WERI-Rb-1 (cell line): Measurements from ENCODE around the gene SLC41A2.

Experiments
- DNase-seq: peaks from one replicate; pipeline ENCODE4 v3.0.0-alpha.2; 2020
- H3K27ac ChIP-seq: fragments of 250-450 bp; sonication (Bioruptor Pico); 2 replicates; pipeline ENCODE4 v1.5.1; 2020; ENCODE audit warnings: mild to moderate bottlenecking, moderate library complexity
- H3K27me3 ChIP-seq: fragments of 250-450 bp; sonication (Bioruptor Pico); 2 replicates; pipeline ENCODE4 v1.5.1; 2021; ENCODE audit warnings: mild to moderate bottlenecking, low read depth, moderate library complexity; ENCODE audit not compliant: insufficient read depth, severe bottlenecking
- H3K36me3 ChIP-seq: fragments of 250-450 bp; sonication (Bioruptor Pico); 2 replicates; pipeline ENCODE4 v1.5.1; 2020; ENCODE audit warnings: mild to moderate bottlenecking, moderate library complexity
- H3K4me3 ChIP-seq: 2 replicates; pipeline ENCODE4 v1.5.1; 2011; ENCODE audit warnings: low read depth, mild to moderate bottlenecking, control low read depth, low read length
- H3K9me3 ChIP-seq: fragments of 250-450 bp; sonication (Bioruptor Pico); 2 replicates; pipeline ENCODE4 v1.5.1; 2021; ENCODE audit warnings: mild to moderate bottlenecking, moderate library complexity; ENCODE audit not compliant: severe bottlenecking
- TF ChIP-seq, protein P1 (sequence below): IDR thresholded peaks from 2 replicates; pipeline ENCODE4 v1.5.1; 2011; ENCODE audit warnings: low read depth, mild to moderate bottlenecking, control low read depth, inconsistent platforms, low read length

SLC41A2 gene

DNA sequence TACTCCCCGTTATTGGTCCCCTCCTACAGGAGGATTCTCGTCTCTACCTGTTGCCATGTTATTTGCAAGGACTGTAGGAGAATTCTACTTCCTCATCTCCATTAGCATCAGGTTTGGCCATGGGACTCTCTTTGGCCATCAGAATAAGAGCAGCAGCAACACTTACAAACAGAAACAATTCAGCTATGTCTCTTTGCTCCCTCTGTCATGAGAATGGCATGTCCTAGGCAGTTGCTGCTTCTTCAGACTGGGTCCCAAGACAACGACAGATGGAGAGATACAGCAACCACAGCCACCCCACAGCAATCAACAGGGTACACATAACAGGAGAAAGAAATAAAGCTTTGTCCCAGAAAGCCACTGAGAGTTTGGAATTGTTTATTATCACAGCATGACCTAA is 19.7 kb downstream of the SLC41A2 start:
- Histone ChIP-seq H3K27ac (no peak overlapping the region), H3K4me3 (no peak overlapping the region), H3K9me3 (no peaks in the 10 kb centered on the region), H3K27me3 (no peaks in the 10 kb centered on the region), H3K36me3 (no peaks in the 10 kb centered on the region)
- TF ChIP-seq, protein P1, sequence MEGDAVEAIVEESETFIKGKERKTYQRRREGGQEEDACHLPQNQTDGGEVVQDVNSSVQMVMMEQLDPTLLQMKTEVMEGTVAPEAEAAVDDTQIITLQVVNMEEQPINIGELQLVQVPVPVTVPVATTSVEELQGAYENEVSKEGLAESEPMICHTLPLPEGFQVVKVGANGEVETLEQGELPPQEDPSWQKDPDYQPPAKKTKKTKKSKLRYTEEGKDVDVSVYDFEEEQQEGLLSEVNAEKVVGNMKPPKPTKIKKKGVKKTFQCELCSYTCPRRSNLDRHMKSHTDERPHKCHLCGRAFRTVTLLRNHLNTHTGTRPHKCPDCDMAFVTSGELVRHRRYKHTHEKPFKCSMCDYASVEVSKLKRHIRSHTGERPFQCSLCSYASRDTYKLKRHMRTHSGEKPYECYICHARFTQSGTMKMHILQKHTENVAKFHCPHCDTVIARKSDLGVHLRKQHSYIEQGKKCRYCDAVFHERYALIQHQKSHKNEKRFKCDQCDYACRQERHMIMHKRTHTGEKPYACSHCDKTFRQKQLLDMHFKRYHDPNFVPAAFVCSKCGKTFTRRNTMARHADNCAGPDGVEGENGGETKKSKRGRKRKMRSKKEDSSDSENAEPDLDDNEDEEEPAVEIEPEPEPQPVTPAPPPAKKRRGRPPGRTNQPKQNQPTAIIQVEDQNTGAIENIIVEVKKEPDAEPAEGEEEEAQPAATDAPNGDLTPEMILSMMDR = no peak
- DNase-seq = no peak

DNA sequence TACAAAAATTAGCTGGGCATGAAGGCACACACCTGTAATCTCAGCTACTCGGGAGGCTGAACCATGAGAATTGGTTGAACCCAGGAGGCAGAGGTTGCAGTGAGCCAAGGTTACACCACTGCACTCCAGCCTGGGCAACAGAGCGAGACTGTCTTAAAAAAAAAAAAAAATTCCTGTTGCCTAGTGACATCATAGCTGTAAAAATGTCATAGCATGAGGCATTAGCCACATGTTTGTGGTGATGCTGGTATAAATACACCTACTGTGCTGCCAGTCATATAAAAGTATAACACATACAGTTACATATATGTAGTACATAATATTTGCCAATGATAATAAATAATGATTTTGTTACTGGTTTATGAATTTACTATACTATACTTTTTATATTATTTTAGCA is 22.2 kb downstream of the SLC41A2 start:
- Histone ChIP-seq H3K4me3 (no peak overlapping the region), H3K27ac (no peak overlapping the region), H3K27me3 (no peaks in the 10 kb centered on the region)

DNA sequence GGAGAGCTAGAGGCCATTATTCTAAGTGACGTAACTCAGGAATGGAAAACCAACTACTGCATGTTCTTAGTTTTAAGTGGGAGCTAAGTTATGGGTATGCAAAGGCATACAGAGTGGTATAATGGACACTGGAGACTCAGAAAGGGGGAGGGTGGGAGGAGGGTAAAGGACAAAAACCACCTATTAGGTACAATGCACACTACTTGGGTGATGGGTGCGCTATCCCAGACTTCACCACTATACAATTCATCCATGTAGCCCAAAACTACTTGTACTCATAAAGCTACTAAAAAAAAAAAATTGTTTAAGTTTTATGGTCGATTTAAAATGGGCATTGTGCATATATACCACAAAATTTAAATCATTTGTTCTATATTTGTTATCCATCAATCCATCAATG is 24.3 kb downstream of the SLC41A2 start:
- DNase-seq = no peak
- no peaks in the 10 kb centered on the region for H3K9me3 ChIP-seq
- no peaks in the 10 kb centered on the region for H3K27me3 ChIP-seq
- TF ChIP-seq, protein P1 = no peak
- no peak overlapping the region for H3K4me3 ChIP-seq
- H3K36me3 ChIP-seq = no peaks in the 10 kb centered on the region
- H3K27ac ChIP-seq = no peak overlapping the region

More for the DNA sequence above, 22.2 kb downstream of the SLC41A2 start:
- H3K9me3 ChIP-seq = no peaks in the 10 kb centered on the region
- no peaks in the 10 kb centered on the region for H3K36me3 ChIP-seq
- DNase-seq = no peak
- TF ChIP-seq, protein P1 = no peak

DNA sequence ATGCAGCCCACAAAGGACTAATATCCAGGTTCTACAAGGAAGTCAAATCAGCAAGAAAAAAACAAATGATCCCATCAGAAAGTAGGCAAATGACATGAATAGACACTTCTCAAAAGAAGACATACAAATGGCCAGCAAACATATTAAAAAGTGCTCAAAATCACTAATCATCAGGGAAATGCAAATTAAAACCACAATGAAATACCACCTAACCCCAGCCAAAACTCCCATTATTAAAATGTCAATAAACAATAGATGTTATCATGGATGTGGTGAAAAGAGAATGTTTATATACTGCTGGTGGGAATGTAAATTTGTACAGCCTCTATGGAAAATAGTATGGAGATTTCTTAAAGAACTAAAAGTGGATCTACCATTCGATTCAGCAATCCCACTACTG is 25.0 kb downstream of the SLC41A2 start:
- H3K27me3 ChIP-seq = no peaks in the 10 kb centered on the region
- TF ChIP-seq, protein P1 = no peak

DNA sequence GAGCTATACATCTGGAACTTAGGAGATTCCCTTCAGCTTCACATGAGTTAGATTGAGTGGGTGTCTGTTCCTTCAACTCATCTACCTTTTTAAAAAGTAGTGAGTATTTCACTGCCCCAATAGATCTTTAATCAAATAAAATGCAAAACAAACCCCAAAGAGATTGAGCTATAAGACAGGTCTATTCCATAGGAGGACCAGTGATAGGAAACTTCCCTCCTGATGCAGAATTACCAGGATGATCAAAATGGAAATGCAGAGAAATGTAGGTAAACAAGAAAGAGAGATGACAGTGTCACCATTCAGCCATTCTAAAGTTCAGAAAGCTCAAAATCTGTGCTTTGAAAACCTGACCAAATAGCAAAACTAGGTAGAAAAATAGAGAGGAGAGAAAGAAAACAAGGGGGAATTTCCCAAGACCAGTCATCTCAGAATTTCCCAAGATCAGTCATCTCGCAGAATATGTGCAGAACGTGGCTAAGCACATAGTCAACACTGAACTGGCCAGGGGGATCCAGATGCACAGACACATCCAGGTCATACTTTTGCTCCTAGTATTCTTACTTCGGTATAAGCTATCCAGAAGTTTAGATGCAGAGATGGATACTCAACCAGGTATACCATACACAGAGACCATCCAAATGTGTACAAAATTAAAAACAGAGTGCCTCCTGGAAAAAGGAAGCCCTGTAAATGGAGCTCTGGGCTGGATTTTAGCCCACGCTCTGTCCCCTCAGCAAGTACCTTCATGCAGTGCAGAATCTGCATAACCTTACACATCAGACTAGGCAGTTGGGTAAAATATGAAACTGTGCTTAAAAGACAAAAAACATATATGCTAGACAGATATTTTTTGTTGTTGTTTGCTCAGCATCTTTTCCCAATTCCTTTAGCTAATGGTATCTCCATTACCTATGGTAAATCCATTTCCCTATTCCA is 27.4 kb downstream of the SLC41A2 start:
- H3K4me3 ChIP-seq = no peak overlapping the region
- no peaks in the 10 kb centered on the region for H3K9me3 ChIP-seq
- no peak for DNase-seq
- no peaks in the 10 kb centered on the region for H3K36me3 ChIP-seq
- no peaks in the 10 kb centered on the region for H3K27me3 ChIP-seq
- TF ChIP-seq, protein P1 = no peak
- no peak overlapping the region for H3K27ac ChIP-seq

More for the DNA sequence above, 25.0 kb downstream of the SLC41A2 start:
- H3K4me3 ChIP-seq = no peak overlapping the region
- no peaks in the 10 kb centered on the region for H3K9me3 ChIP-seq
- H3K36me3 ChIP-seq = no peaks in the 10 kb centered on the region
- H3K27ac ChIP-seq = no peak overlapping the region
- no peak for DNase-seq
